GM12874 (cell line): ENCODE measurements around the gene IQUB.
A peak's percentile ranks its signal among the peaks of the same experiment; 100 is the strongest.

Source experiments
- CTCF ChIP-seq: IDR thresholded peaks from 2 replicates; pipeline ENCODE4 v1.5.1; 2011; ENCODE audit warnings: low read depth, mild to moderate bottlenecking, control low read depth, low read length, moderate library complexity; ENCODE audit not compliant: insufficient read depth

The IQUB gene

GRCh38 chr7:123494193-123494796 lies 40.1 kb downstream of the IQUB start:
- peak; percentile 20; the same call in 1 of the 2 replicates for TF ChIP-seq CTCF

DNA sequence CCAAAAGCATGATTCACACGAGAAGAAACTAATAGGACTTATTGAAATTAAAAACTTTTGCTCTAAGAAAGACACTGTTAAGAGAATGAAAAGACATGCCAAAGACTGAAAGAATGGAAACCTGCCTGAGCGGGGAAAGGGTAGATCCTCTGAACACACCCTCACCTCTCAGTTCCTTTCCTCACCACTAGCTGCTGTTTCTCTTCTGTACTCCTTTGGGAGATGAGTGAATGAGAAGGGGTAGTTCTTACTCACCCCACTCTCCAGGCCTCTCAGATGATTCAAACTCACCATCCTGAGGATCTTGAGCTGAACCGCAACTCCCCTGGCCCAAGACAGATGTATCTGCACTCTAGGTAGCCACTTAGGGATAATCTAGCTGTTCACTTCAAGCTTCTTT lies 41.9 kb downstream of the IQUB start:
- TF ChIP-seq CTCF, result peak; percentile 29; the same call in 1 of the 2 replicates

DNA sequence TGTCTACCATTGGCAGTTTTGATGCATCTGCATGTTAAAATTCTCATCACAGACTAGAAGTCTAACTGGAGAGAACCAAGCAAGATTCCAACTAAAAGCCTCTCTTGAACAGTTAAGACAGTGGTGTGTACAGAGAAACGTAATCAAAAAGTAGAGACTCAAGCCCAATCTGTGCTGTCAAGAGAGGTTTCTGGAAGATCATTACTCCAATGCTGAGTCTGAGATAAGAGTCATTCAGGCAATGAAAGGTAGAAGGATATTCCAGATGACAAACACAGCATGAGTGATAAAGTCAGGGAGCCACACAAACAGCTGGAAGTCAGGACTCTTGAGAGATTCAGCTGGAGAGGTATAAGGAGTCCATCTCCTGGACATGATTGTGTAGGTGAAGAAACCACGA lies 48.7 kb downstream of the IQUB start:
- no peak for TF ChIP-seq CTCF

DNA sequence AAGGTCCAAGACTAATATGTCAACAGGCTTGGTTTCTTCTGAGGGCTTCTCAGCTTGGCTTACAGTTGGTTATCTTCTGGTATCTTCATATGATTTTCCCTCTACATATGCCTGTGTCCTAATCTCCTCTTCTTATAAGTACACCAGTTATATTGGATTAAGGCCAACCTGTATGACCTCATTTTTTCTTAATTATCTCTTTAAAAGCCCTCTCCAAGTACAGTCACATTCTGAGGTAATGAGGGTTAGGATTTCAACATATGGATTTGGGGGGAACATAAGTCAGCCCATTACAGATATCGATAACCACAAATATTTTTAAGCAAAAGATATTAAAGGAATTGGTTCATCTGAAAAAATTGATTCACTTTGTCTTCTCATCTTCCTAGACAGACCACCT lies 49.2 kb downstream of the IQUB start:
- TF ChIP-seq CTCF, result no peak

GRCh38 chr7:123484199-123484598 lies 50.2 kb downstream of the IQUB start:
- no peak for TF ChIP-seq CTCF

GRCh38 chr7:123480107-123480506 lies 54.3 kb downstream of the IQUB start:
- TF ChIP-seq CTCF, result no peak

DNA sequence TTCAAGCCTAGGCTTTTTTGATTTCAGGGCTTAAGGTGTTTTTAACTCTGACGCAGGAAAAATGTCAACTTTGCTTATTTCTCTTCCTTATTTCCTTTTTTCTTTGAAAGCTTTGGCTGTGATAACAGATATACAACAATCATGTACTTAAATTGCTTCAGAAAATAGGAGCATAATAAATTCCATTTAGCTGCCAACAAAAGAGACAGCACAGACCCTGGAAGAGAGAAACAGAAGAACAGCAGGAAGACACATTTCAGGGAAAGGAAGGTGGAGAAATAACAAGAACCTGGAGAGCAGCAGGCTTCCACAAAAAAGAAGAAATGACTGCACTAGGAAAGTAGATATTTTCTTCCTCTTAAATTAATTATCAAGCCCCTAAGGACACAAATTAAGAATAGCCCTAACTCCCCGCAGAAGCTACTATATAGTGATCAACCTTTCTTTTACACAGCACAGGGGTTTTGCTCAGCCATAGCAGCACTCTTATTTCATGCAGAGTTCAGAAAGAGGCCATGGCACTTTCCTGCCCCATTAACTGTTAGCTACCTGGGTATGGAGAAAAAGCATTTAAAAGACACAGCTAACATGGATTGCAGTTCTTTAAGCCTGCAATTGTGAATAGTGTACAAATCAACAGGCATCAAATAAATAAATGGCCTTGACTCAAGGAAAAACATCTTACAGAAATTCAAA lies 61.5 kb downstream of the IQUB start:
- no peak for TF ChIP-seq CTCF
